OCI-LY7 (cell line): Measurements from ENCODE around the gene ILKAP. TPM values are rescaled to one million over a fixed set of nuclear protein-coding genes. Genes with fewer than 3 reads are reported as not detected.

ENCODE experiments used
- BruUV-seq: library from RNA; stranded (reverse); fragments of 400-500 nt; replicated peaks from 2 replicates; lab custom pipeline; 2021; lab: Mats Ljungman, UMichigan
- CTCF ChIA-PET: fragments of 300-600 bp; sonication (Branson Sonifier 250); formaldehyde crosslinking; loops from one replicate; lab custom pipeline; 2022; ENCODE audit warnings: antibody characterized with exemption; ENCODE audit not compliant: unreplicated experiment; lab: Charles Lee
- POLR2A ChIA-PET: fragments of 300-600 bp; sonication (Branson Sonifier 250); formaldehyde crosslinking; loops from one replicate; lab custom pipeline; 2022; ENCODE audit warnings: antibody characterized with exemption; lab: Charles Lee
- DNase-seq: peaks from one replicate; pipeline ENCODE4 v3.0.0-alpha.2; 2015; ENCODE audit warnings: low spot score
- H2AFZ ChIP-seq: fragments of 200-600 bp; sonication (generic), shearing (Covaris generic); 2 replicates; pipeline ENCODE4 v1.6.1; 2014; ENCODE audit warnings: mild to moderate bottlenecking, antibody characterized with exemption, low read length, moderate library complexity
- H3K27ac ChIP-seq: fragments of 200-600 bp; sonication (generic); 2 replicates; pipeline ENCODE4 v1.5.1; 2014; ENCODE audit warnings: mixed run types, low read depth, mild to moderate bottlenecking, moderate library complexity, low read length, inconsistent platforms; ENCODE audit not compliant: poor library complexity, severe bottlenecking
- H3K36me3 ChIP-seq: fragments of 200-600 bp; sonication (generic); 2 replicates; pipeline ENCODE4 v1.6.1; 2014; ENCODE audit warnings: mild to moderate bottlenecking, antibody characterized with exemption, low read length, moderate library complexity, mixed read lengths; ENCODE audit not compliant: insufficient read depth
- H3K4me1 ChIP-seq: fragments of 200-600 bp; sonication (generic); 2 replicates; pipeline ENCODE4 v1.5.1; 2014; ENCODE audit warnings: mild to moderate bottlenecking, low read length; ENCODE audit not compliant: insufficient read depth, poor library complexity, severe bottlenecking
- H3K4me2 ChIP-seq: fragments of 200-600 bp; sonication (generic); 2 replicates; pipeline ENCODE4 v1.6.1; 2014; ENCODE audit warnings: mild to moderate bottlenecking, low read length
- H3K4me3 ChIP-seq: fragments of 200-600 bp; sonication (generic); 2 replicates; pipeline ENCODE4 v1.5.1; 2014; ENCODE audit warnings: mild to moderate bottlenecking, low read depth, low read length; ENCODE audit not compliant: poor library complexity, severe bottlenecking
- H3K79me2 ChIP-seq: fragments of 200-600 bp; sonication (generic); 2 replicates; pipeline ENCODE4 v1.6.1; 2016; ENCODE audit warnings: low read depth, mild to moderate bottlenecking, low read length, moderate library complexity, mixed read lengths; ENCODE audit not compliant: insufficient read depth
- H3K9me2 ChIP-seq: fragments of 200-600 bp; sonication (generic); 2 replicates; pipeline ENCODE4 v1.6.1; 2016; ENCODE audit warnings: mild to moderate bottlenecking, low read length, mixed read lengths; ENCODE audit not compliant: insufficient read depth
- H3K9me3 ChIP-seq: fragments of 200-600 bp; sonication (generic); 2 replicates; pipeline ENCODE4 v1.6.1; 2014; ENCODE audit warnings: mild to moderate bottlenecking, mixed run types, low read length, mixed read lengths
- H4K20me1 ChIP-seq: fragments of 200-600 bp; sonication (generic); 2 replicates; pipeline ENCODE4 v1.6.1; 2014; ENCODE audit warnings: mild to moderate bottlenecking, antibody characterized with exemption, low read length, moderate library complexity, mixed read lengths; ENCODE audit not compliant: insufficient read depth
- CTCF ChIP-seq: fragments of 200-600 bp; sonication (generic); conservative IDR thresholded peaks from 2 replicates; pipeline ENCODE4 v1.5.1; 2014; ENCODE audit warnings: mild to moderate bottlenecking, antibody characterized with exemption, low read length, moderate library complexity, mixed read lengths
- EZH2phosphoT487 ChIP-seq: fragments of 200-600 bp; sonication (generic); IDR thresholded peaks from 2 replicates; pipeline ENCODE4 v1.6.1; 2018; ENCODE audit warnings: low read depth, borderline replicate concordance, mild to moderate bottlenecking, mixed run types, antibody characterized with exemption, low read length, moderate library complexity, mixed read lengths
- intact Hi-C: fragments of 100-400 bp; cut with micrococcal nuclease; formaldehyde crosslinking; loops from one replicate; pipeline ENCODE4 v1.10.0; 2022; ENCODE audit not compliant: unreplicated experiment
- total RNA-seq, 2 experiments: library from RNA; depleted of rRNA in 1 of 2; stranded (reverse); fragments of >200 nt in 1 of 2; shearing (Covaris generic) in 1 of 2; gene quantifications; 2 replicates each; pipeline ENCODE4 v1.2.3, GENCODE V29; 2014 to 2022

The ILKAP gene
- total RNA-seq, 2 experiments from 2014 or later, result 33.1 to 61.8 TPM

GRCh38 chr2:238140721-238141540, 62.6 kb downstream of the ILKAP start:
- Histone ChIP-seq H3K4me2 (no peak overlapping the region), H3K27ac (no peak overlapping the region), H3K79me2 (no peaks in the 10 kb centered on the region), H3K36me3 (no peaks in the 10 kb centered on the region), H3K4me1 (peaks cover 16% of the 10 kb centered on the region), H3K9me2 (no peaks in the 10 kb centered on the region), H4K20me1 (no peaks in the 10 kb centered on the region), H2AFZ (no peak overlapping the region), H3K9me3 (no peaks in the 10 kb centered on the region), H3K4me3 (no peak overlapping the region)
- intact Hi-C loops, result no loop called here
- no peak for TF ChIP-seq CTCF
- TF ChIP-seq EZH2phosphoT487, result no peak
- DNase-seq, result no peak
- CTCF ChIA-PET, result no interaction called here
- no TSS peak for BruUV-seq
- POLR2A ChIA-PET, result interaction anchor here (1.2 kb wide), 1 partner anchor 32 kb away, joined by 4 read pairs; no protein-coding TSS in a partner anchor

- Histone ChIP-seq H3K27ac (no peak overlapping the region), H3K4me2 (0 out of 2 replicates have a peak overlapping the region, but pooled peaks have one; percentile 51), H3K79me2 (no peaks in the 10 kb centered on the region), H4K20me1 (no peaks in the 10 kb centered on the region), H3K4me1 (peaks cover 16% of the 10 kb centered on the region), H2AFZ (no peak overlapping the region; the same call in 1 of the 2 replicates), H3K4me3 (no peak overlapping the region), H3K9me2 (no peaks in the 10 kb centered on the region), H3K9me3 (no peaks in the 10 kb centered on the region), H3K36me3 (no peaks in the 10 kb centered on the region)
- ChIA-PET POLR2A (no interaction called here), CTCF (interaction anchor here (1.2 to 1.3 kb wide), 2 partner anchors 31 to 32 kb away, joined by 4 read pairs; no protein-coding TSS in a partner anchor)
- BruUV-seq, result no TSS peak
- intact Hi-C loops, result no loop called here
- no peak for DNase-seq
- TF ChIP-seq EZH2phosphoT487, result no peak
- no peak for TF ChIP-seq CTCF
Measured at GRCh38 chr2:238140040-238140439, 63.5 kb downstream of the ILKAP start.
